Esophagus muscularis mucosa (tissue), 3 donors: Measurements from ENCODE around the gene ZSCAN2.
A peak's percentile ranks its signal among the peaks of the same experiment; 100 is the strongest.

Source experiments
- CTCF ChIP-seq, 3 experiments: fragments of 200-600 bp in 2 of 3; fragments of 450-650 bp in 1 of 3; sonication (generic) in 2 of 3; IDR thresholded peaks; one replicate each; pipeline ENCODE4 v1.5.1; 2017 to 2019; ENCODE audit warnings: antibody characterized with exemption in 3 of 3, mild to moderate bottlenecking in 2 of 3, moderate library complexity in 1 of 3
- POLR2A ChIP-seq: fragments of 450-650 bp; IDR thresholded peaks from one replicate; pipeline ENCODE4 v1.6.1; 2017; ENCODE audit warnings: antibody characterized with exemption, moderate library complexity, mild to moderate bottlenecking, low read depth

DNA sequence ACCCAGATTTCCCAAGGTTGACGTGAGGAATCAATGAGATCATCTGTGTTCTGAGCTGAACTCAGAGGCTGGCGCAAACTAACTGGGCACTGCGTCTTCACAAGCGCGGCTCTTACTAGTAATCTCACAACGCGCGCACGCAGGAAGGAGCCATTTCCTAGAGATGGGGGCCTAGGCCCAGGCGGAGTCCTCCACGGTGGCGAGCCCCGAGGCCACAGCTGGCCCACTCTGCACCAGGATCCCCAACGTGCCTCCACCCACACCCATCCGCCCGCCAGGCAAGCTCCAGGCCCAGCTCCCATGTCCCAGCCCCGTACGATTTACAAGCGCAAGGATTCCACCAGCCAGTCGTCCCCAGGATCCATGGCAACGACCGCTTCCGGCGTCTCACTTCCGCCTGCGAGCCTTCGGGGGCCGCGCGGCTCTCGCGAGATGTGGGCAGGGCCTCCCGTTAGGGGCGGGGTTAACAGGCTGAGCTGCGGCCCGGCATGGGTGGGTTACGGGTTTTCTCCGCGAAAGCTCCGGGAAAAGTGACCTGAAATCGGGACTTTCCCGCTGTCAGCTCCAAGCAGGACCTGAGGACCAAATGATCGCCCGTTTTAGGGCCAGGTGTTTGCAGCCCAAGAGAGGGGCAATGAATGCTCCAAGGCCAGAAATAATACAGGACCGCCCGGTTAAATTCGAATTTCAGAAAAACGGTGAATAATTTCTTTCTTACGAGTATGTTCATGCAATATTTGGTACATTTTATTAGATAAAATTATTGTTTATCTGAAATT lies 53.3 kb downstream of the ZSCAN2 start, which contains the start of gene WDR73:
- TF ChIP-seq POLR2A (no peak), CTCF (IDR thresholded peaks at IDR 0.05) (peak in 1 of 3 experiments; percentile 15)
